ENCODE data around the gene PHTF2.

The PHTF2 gene

GRCh38 chr7:77935652-77936348 is 137.2 kb downstream of the PHTF2 start:
- no peak for TF ChIP-seq CTCF (IDR thresholded peaks at IDR 0.05; ENCODE audit: low read depth, low read length, missing control alignments)
- no peak for DNase-seq (ENCODE audit: low read depth)
- H3K4me3 ChIP-seq (ENCODE audit: low read depth, low read length): no peak overlapping the region
- in situ Hi-C loops (cut with HindIII; ENCODE audit: low sequenced_read_pairs): no loop called here

GRCh38 chr7:77940647-77941046 is 142.1 kb downstream of the PHTF2 start:
- in situ Hi-C loops (cut with HindIII; ENCODE audit: low sequenced_read_pairs): no loop called here
- no peak overlapping the region for H3K4me3 ChIP-seq (ENCODE audit: low read depth, low read length)
- peak; percentile 23 for DNase-seq (ENCODE audit: low read depth)
- peak; percentile 73 for TF ChIP-seq CTCF (IDR thresholded peaks at IDR 0.05; ENCODE audit: low read depth, low read length, missing control alignments)

DNA sequence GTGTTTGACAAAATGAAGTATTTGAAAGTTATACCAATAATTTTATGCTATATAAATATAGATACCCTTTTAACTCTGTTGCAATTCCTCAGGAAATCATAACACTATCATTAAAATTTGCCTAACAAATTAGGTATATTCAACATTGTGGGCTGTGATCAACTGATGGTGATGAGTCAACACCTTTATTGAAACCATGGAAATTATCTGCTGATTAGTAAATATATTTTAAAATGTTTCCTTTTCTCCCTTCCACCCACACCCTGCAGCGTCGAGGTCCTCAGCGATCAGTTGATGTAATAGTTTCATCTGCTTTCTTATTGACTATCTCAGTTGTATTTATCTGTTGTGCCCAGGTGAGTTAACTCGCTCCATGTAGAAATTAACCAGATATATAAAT is 143.9 kb downstream of the PHTF2 start:
- TF ChIP-seq CTCF (IDR thresholded peaks at IDR 0.05; ENCODE audit: low read depth, low read length, missing control alignments): no peak

DNA sequence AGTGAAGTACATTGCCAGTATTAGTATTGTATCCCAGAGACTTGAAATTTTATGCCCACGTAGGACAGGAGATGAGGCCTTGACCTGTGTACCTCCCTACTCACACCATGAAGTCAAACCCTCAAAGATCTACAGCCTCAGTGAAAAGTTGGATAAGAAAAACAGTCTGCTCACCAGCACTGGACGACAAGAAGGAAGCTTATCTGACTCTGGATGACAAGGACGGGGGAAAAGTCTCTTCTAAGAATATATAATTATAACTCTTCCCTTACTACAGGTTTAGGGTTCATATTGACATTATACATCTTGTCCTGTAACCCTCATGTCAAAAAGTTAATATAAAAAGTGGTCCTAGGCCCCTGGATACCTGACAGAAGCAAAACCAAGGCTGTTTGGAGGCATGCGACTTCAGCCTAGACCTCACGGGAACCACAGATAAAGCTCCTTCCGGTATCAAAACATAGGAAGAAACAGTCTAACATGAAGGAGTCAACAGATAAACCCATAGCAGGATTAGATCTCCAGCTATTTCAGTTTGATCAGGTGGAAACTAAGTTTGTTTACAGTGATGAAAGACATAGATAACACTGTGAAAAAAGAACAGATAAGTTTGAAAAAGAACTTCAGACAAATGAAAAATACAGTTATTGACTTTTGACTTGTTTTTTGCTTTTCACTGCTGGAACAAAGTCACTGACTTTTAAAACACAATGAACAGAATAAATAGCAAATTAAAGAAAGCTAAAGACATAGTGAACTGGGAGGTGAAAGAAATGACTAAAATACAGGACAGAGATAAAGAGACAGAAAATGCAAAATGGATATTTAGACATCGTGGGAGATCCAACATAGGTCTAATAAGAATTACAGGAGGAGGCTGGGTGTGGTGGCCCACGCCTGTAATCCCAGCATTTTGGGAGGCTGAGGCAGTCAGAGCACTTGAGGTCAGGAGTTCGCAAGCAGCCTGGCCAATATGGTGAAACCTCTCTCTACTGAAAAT is 145.9 kb downstream of the PHTF2 start:
- TF ChIP-seq CTCF (IDR thresholded peaks at IDR 0.05; ENCODE audit: low read depth, low read length, missing control alignments): no peak
- no peak overlapping the region for H3K4me3 ChIP-seq (ENCODE audit: low read depth, low read length)
- no peak for DNase-seq (ENCODE audit: low read depth)
- in situ Hi-C loops (cut with HindIII; ENCODE audit: low sequenced_read_pairs): no loop called here

More for the DNA sequence above, 143.9 kb downstream of the PHTF2 start:
- no peak overlapping the region for H3K4me3 ChIP-seq (ENCODE audit: low read depth, low read length)
- in situ Hi-C loops (cut with HindIII; ENCODE audit: low sequenced_read_pairs): no loop called here
- DNase-seq (ENCODE audit: low read depth): no peak

- H3K4me3 ChIP-seq (ENCODE audit: low read depth, low read length): no peak overlapping the region
- no peak for TF ChIP-seq CTCF (IDR thresholded peaks at IDR 0.05; ENCODE audit: low read depth, low read length, missing control alignments)
- no peak for DNase-seq (ENCODE audit: low read depth)
- in situ Hi-C loops (cut with HindIII; ENCODE audit: low sequenced_read_pairs): no loop called here
Measured at GRCh38 chr7:77950548-77950947, 152.0 kb downstream of the PHTF2 start.

DNA sequence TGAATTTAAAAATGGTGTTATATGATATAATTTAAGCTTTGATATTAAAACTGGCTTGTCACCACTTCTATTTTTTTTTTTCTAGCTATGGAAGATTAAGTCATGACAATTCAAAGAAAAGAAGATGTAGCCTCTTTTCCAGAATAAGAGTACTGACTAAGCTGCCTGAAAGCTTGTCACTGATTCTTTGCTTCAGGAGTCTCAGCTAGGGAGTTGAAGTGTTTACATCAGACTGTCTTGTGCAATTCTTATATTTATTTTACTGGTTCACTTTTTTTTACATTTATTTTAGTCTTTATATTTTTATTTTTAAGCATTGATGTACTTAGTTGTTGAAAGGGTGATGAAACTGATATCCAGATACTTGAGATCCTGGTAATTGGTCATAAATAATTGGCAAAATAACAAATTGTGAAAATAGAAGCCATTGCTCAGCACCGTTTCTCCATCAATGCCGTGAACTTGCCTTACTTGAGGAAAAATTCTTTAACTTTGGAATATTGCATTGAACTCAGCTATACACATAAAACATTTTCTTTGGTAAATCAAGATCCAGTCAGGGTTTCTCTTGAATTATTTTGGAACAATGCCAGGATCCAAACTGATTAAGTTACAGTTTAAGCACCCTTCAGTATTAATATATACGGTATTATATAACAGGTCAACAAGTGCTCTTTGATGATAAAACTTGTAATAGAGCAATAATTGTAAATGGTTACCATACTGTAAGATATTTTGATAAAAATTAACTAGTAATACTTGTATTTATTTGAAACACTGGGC is 156.4 kb downstream of the PHTF2 start:
- TF ChIP-seq CTCF (IDR thresholded peaks at IDR 0.05; ENCODE audit: low read depth, low read length, missing control alignments): no peak
- H3K4me3 ChIP-seq (ENCODE audit: low read depth, low read length): no peak overlapping the region
- no peak for DNase-seq (ENCODE audit: low read depth)
- in situ Hi-C loops (cut with HindIII; ENCODE audit: low sequenced_read_pairs): no loop called here

All from astrocyte of the cerebellum (primary cell).